ENCODE results near the gene LYZL2. TPM values are rescaled to one million over a fixed set of nuclear protein-coding genes. Genes with fewer than 3 reads are reported as not detected.

The LYZL2 gene
- total RNA-seq, 1 experiment from 2014 or later = not detected

- TF ChIP-seq, protein P1, sequence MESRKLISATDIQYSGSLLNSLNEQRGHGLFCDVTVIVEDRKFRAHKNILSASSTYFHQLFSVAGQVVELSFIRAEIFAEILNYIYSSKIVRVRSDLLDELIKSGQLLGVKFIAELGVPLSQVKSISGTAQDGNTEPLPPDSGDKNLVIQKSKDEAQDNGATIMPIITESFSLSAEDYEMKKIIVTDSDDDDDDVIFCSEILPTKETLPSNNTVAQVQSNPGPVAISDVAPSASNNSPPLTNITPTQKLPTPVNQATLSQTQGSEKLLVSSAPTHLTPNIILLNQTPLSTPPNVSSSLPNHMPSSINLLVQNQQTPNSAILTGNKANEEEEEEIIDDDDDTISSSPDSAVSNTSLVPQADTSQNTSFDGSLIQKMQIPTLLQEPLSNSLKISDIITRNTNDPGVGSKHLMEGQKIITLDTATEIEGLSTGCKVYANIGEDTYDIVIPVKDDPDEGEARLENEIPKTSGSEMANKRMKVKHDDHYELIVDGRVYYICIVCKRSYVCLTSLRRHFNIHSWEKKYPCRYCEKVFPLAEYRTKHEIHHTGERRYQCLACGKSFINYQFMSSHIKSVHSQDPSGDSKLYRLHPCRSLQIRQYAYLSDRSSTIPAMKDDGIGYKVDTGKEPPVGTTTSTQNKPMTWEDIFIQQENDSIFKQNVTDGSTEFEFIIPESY (IDR thresholded peaks at IDR 0.05; ENCODE audit: extremely low read depth, insufficient replicate concordance, low read length) = no peak
- no peak for TF ChIP-seq SIN3A (IDR thresholded peaks at IDR 0.05; ENCODE audit: low read depth)
Observed at GRCh38 chr10:30574432-30574796, 55.1 kb downstream of the LYZL2 start (continued).

GRCh38 chr10:30573721-30574431, 55.7 kb downstream of the LYZL2 start:
- ATAC-seq = no peak
- BruUV-seq (replicated peaks) = no TSS peak
- no peak for TF ChIP-seq CEBPB (IDR thresholded peaks at IDR 0.05; ENCODE audit: low read depth)

DNA sequence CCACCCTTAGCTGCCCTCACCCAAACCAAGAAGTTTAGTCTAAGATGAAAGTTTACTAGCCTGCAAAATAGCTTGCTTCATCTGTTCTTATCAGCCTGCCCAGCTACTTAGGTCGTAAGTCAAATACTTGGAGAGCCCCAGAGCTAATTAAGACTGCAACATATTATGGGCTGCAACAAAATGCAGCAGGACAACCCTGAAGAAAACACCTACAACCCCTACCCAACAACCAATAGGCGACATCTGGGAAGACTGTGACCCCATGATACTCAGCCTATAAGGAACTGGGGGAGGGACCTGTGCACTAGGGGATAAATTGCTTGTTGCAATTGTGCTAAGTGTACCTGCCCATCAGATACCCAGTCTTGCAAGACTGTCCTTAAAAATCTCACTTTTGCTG, 64.1 kb downstream of the LYZL2 start:
- DNase-seq (ENCODE audit: low read depth, low spot score) (no peak), ATAC-seq (no peak)
- TF ChIP-seq, protein P2, sequence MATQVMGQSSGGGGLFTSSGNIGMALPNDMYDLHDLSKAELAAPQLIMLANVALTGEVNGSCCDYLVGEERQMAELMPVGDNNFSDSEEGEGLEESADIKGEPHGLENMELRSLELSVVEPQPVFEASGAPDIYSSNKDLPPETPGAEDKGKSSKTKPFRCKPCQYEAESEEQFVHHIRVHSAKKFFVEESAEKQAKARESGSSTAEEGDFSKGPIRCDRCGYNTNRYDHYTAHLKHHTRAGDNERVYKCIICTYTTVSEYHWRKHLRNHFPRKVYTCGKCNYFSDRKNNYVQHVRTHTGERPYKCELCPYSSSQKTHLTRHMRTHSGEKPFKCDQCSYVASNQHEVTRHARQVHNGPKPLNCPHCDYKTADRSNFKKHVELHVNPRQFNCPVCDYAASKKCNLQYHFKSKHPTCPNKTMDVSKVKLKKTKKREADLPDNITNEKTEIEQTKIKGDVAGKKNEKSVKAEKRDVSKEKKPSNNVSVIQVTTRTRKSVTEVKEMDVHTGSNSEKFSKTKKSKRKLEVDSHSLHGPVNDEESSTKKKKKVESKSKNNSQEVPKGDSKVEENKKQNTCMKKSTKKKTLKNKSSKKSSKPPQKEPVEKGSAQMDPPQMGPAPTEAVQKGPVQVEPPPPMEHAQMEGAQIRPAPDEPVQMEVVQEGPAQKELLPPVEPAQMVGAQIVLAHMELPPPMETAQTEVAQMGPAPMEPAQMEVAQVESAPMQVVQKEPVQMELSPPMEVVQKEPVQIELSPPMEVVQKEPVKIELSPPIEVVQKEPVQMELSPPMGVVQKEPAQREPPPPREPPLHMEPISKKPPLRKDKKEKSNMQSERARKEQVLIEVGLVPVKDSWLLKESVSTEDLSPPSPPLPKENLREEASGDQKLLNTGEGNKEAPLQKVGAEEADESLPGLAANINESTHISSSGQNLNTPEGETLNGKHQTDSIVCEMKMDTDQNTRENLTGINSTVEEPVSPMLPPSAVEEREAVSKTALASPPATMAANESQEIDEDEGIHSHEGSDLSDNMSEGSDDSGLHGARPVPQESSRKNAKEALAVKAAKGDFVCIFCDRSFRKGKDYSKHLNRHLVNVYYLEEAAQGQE (IDR thresholded peaks at IDR 0.05; ENCODE audit: low read depth) = no peak
- no peak for TF ChIP-seq SP1 (IDR thresholded peaks at IDR 0.05; ENCODE audit: low read depth)
- TF ChIP-seq, protein P1 (IDR thresholded peaks at IDR 0.05; ENCODE audit: extremely low read depth, insufficient replicate concordance, low read length) = no peak
- no peak for TF ChIP-seq ELF1 (IDR thresholded peaks at IDR 0.05; ENCODE audit: borderline replicate concordance, low read depth)
- BruUV-seq (replicated peaks) = no TSS peak
- ChIA-PET RAD21 (ENCODE audit: low non-redundant PET in 1 of 2, low total read pairs in 2 of 2, uncharacterized antibody in 2 of 2, unreplicated experiment in 2 of 2) (no interaction called here), POLR2A (no interaction called here), CTCF (no interaction called here)
- intact Hi-C loops (cut with micrococcal nuclease) = no loop called here
- no peaks in the 10 kb centered on the region for H3K79me2 ChIP-seq (ENCODE audit: insufficient read depth, low read length)
- H2AFZ ChIP-seq (ENCODE audit: low read depth, low read length, poor library complexity, severe bottlenecking) = no peak overlapping the region
- no peaks in the 10 kb centered on the region for H3K4me1 ChIP-seq (ENCODE audit: control insufficient read depth in 1 of 2, insufficient read depth in 2 of 2, low read length in 2 of 2)
- no peak overlapping the region for H3K4me3 ChIP-seq (replicated peaks in 1 of 2; ENCODE audit: low read depth in 1 of 2, low read length in 2 of 2)
- H3K9ac ChIP-seq (ENCODE audit: low read length) = no peak overlapping the region
- no peaks in the 10 kb centered on the region for H3K36me3 ChIP-seq (ENCODE audit: control insufficient read depth in 1 of 2, insufficient read depth in 2 of 2, low read length in 2 of 2)
- H3K27me3 ChIP-seq (ENCODE audit: insufficient read depth, low read length) = no peaks in the 10 kb centered on the region
- H3K27ac ChIP-seq (ENCODE audit: low read depth, low read length) = no peak overlapping the region
- H3K9me2 ChIP-seq (ENCODE audit: insufficient read depth) = no peaks in the 10 kb centered on the region
- no peaks in the 10 kb centered on the region for H4K20me1 ChIP-seq (ENCODE audit: insufficient read depth)
- H3K9me3 ChIP-seq (ENCODE audit: control insufficient read depth in 1 of 2, insufficient read depth in 1 of 2, low read depth in 1 of 2, low read length in 2 of 2) = no peaks in the 10 kb centered on the region
- no peak overlapping the region for H3K4me2 ChIP-seq (ENCODE audit: low read length)

More at GRCh38 chr10:30573721-30574431, 55.7 kb downstream of the LYZL2 start:
- intact Hi-C loops (cut with micrococcal nuclease) = no loop called here
- Histone ChIP-seq H4K20me1 (ENCODE audit: insufficient read depth) (no peaks in the 10 kb centered on the region), H3K9me2 (ENCODE audit: insufficient read depth) (no peaks in the 10 kb centered on the region), H3K9me3 (ENCODE audit: control insufficient read depth in 1 of 2, insufficient read depth in 1 of 2, low read depth in 1 of 2, low read length in 2 of 2) (no peaks in the 10 kb centered on the region; a peak in 1 of 4 replicates), H3K4me2 (ENCODE audit: low read length) (no peak overlapping the region), H2AFZ (ENCODE audit: low read depth, low read length, poor library complexity, severe bottlenecking) (no peak overlapping the region), H3K9ac (ENCODE audit: low read length) (no peak overlapping the region), H3K4me3 (replicated peaks in 1 of 2; ENCODE audit: low read depth in 1 of 2, low read length in 2 of 2) (no peak overlapping the region), H3K4me1 (ENCODE audit: control insufficient read depth in 1 of 2, insufficient read depth in 2 of 2, low read length in 2 of 2) (no peaks in the 10 kb centered on the region), H3K36me3 (ENCODE audit: control insufficient read depth in 1 of 2, insufficient read depth in 2 of 2, low read length in 2 of 2) (no peaks in the 10 kb centered on the region), H3K79me2 (ENCODE audit: insufficient read depth, low read length) (no peaks in the 10 kb centered on the region), H3K27me3 (ENCODE audit: insufficient read depth, low read length) (no peaks in the 10 kb centered on the region), H3K27ac (ENCODE audit: low read depth, low read length) (no peak overlapping the region)
- RAD21 ChIA-PET (ENCODE audit: low non-redundant PET in 1 of 2, low total read pairs in 2 of 2, uncharacterized antibody in 2 of 2, unreplicated experiment in 2 of 2) = no interaction called here
- POLR2A ChIA-PET = no interaction called here
- CTCF ChIA-PET = no interaction called here
- DNase-seq (ENCODE audit: low read depth, low spot score) = no peak
